HS-27A (cell line): ENCODE results near the gene BID.
"Not testable (repeated sequence)": the region's sequence is repeated elsewhere in the genome, so short reads cannot be mapped to it uniquely, and the experiment has no call there.

ENCODE experiments used
- DNase-seq: peaks from one replicate; pipeline ENCODE4 v3.0.0-alpha.2; 2012; ENCODE audit warnings: low read depth, missing footprints

Gene BID

GRCh38 chr22:17769013-17769715 is 5.1 kb downstream of the BID start:
- no peak for DNase-seq

- DNase-seq, result no peak
Observed at GRCh38 chr22:17767233-17768065, 6.8 kb downstream of the BID start.

- DNase-seq, result not testable (repeated sequence)
Observed at GRCh38 chr22:17764852-17765251, 9.4 kb downstream of the BID start.

DNA sequence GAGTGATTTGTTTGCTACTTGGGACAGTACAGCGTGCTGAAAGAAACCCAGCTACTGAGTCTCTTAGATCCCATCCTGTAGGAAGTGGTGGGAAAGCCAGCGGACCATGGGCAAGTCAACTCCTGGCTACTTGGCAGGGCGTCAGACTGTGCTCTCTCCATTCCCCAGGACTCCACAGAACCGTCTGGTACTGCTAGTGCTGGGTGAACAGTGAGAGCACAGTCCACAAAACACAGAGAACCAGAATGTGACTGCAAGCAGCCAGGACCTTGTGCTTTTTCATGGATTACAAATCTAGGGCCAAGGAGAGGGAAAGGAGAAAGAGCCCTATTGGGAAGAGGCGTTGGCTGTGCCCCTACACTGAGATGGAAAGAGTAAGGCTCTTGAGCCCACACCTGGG is 10.2 kb downstream of the BID start:
- DNase-seq, result no peak

DNA sequence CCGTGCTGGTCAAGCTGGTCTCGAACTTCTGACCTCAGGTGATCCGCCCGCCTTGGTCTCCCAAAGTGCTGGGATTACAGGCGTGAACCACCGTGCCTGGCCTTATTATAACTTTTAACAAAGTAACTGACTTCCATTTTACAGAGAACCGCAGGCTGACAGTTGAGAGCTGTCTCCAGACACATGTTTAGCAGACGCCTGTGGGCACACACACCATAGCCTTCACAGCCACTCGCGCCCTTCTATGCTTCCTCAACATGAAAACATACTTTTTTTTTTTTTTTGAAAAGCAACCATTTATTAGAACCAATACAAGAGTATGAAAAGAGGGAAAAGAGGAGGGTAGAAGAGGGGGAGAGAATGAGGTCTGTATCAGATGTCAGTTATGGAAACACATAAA is 10.8 kb downstream of the BID start:
- not testable (repeated sequence) for DNase-seq

GRCh38 chr22:17761138-17761488 is 13.2 kb downstream of the BID start:
- DNase-seq, result no peak

GRCh38 chr22:17754233-17754925 is 19.9 kb downstream of the BID start:
- no peak for DNase-seq

DNA sequence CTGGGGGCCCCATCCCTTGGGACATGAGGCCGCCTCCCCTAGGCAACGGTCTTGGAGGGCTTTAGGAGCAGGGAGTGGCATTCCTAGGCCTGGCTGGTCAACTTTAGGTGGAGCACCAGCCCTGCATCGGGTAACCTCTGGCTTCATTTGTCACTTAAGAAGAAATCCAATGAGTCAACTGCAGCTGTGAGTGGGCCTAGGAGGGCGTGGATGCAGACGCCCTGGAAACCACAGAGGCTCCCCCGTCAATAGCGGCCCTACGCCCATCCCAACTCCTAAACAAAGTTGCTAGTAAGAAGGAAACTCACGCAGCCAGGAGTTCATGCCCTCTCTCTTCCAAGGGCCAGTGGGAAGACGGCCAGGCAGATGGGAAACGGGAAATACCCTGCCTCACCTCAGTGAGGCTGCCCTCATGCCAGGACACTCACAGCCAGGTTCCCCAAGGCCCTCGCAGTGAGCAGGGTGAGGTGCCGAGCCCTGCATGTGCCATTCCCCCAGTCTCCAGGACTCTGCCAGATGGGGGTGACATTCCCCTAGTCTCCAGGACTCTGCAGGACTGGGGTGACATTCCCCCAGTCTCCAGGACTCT is 20.8 kb downstream of the BID start:
- DNase-seq, result no peak

GRCh38 chr22:17751596-17751995 is 22.7 kb downstream of the BID start:
- DNase-seq, result no peak

DNA sequence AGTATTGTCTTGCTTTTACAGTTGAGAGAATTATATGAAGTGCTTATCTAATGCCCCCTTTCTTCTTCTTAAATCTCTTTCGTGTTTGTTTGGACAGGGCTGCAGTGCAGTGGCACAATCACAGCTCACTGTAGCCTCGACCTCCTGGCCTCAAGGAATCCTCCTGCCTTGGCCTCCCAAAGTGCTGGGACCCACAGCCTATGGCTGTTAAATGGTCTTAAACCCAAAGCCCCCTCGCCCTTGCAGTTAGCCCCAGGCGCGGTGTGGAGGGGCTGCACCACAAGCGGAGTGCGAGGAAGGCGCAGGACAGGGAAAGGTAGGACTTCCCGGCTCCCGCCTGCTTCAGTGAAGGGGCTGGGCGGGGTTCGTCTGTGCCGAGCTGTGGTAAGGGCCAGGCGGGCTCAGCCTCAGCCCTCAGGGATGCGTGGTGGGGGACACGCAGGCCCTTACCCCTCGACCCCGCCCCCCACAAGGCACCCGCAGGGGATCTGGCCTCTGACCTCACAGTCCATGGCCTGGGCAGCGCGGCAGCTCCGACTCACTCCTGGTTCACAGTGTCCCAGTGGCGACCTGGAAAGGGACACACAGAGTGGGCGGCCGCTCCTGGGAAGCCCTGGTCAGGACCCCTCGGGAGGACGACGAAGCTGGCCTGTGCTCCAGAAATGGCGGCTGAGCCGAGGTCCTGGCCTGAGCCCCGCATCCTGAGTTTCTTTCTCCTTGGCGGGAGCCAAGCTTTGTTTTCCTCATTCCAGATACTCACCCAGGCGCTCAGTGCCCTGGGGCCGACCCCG is 24.5 kb downstream of the BID start:
- DNase-seq, result no peak

DNA sequence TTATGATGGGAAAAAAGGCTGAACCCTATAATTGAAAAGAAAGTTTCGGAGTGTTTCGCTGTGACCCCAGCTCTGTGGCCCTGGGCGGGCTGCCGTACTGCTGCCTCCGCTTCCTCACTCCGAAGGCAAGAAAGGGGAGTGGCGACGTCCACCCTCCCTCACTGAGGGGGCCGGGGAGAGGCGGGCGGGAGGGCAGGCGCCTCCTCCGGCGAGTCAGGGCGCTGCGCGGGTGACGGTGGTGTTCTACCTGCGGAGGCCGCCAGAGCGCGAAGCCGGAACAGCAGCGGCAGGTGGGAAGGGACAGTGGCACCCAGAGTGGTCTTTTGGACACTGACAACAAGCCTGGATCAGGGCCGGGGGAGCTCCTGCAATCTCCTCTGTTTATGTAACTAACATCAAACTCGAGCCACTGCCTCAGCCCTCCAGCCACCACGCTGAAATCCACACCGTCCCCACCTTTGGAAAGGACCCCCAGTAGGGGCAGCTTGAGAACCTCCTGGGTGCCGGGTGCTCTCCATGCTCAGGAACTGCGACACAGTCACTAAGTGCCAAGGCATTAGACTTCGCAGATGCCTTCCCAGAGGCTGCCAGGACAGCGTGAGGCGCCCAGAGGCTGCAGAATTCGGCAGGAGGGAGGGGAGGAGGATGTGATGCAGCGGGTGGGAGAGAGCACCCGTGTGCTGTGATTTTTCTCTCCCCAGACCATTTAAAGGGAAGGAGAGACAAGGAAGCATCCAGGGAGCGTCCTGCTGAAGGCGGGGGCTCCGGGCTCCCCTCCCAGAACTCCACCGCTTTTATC is 25.5 kb downstream of the BID start:
- no peak for DNase-seq

DNA sequence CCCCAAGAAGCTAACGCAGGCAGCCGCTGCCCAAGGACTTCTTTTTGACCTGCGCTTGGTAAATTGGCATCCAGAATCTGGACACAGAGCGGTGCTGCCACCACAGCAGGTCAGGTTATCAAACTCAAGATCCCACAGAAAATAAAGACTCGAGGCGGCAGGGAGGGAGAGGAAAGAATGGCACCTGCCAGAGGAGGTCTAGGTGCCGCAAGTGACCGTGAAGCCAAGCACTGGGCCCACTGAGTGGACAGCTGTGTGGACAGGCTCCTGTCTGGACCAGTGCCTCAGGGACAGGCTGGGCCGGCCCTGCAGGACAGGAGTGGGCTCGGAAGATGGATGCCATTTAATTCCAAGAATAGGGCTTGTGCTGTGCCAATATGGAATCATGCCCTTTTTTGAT is 27.4 kb downstream of the BID start:
- no peak for DNase-seq

DNA sequence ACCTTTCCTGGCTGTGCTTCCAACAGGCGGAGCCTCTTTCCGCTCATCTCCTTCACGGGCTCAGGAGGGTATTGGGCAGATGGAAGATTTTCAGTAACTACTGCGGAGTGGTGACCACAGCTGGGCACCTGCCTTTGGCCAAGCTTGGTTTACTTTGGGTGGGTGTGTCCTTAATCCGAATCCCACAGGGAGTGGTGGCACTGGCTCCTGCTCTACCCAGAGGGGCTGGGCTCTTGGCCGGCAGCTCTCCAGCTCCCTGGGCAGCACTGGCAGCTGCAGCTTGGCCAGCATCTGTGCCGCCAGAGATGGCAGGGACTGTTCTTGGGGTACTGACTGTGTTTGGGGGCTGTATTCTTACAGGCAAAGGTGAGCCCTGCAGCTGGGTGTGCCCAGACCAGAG is 29.8 kb downstream of the BID start:
- no peak for DNase-seq

GRCh38 chr22:17743661-17744411 is 30.4 kb downstream of the BID start:
- DNase-seq, result no peak

GRCh38 chr22:17742527-17742902 is 31.8 kb downstream of the BID start:
- no peak for DNase-seq

DNA sequence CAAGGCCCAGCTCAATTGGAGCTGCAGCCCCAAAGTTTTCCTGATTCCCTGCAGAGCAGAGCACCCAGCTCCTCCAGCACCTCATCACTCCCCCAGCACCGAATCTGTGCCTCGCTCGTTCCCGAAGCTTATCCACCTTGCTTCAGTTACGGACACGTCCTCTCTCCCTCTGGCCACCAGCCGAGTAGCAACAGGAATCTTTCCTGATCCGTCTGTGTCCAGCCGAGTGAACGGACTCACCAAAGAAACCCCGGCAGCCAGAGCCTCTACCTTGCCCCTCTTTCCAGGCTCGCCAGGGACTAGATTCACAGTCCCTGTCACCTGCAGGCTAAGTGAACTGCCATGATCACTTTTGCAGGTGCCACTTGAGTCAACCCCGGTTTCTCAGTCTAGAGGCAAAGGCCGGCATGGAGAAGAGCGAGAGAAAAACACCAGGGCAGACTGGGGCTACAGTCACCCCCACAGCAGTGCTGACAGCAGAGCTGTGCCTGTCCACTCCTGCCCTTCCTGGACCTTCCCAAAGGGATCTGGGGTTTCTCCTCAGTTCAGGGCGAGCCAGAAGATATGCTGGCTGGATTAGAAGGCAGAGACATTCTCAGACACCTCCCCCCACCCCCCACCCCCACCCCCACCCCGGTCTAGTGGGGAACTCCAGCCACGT is 32.3 kb downstream of the BID start:
- no peak for DNase-seq

DNA sequence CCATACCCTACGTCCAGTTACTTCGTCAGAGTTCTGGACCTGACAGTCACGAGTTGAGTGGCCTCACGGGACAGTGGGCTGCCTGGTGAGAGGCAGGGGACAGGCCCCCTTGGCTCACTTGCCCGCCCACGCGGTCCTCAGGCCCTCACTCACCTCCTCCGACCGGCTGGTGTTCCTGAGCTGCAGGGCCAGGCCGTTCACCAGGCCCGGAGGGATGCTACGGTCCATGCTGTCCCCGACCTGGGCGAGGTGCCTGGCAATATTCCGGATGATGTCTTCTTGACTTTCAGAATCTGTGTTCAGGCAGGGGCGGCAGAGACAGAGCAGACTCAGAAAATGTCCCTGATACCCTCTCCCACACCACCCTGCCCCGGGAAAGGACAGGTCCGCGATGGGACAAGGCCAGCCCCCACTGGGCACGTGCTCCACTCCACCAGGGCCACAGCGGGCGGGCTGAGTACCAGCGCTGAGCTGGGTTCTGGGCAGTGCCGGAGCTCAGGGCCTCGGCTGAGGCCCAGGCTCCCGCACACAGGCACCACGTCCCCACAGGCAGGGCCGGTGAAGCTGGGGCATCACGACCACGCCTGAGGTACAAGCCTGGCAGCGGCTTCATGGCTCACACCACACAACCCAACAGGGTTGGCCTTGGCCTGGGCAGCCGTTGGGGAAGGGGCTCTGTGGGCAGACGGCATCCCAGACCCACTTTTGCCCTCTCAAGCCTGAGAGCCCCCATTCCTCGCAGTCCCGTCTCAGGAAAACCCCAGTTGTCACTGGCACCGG is 34.9 kb downstream of the BID start:
- no peak for DNase-seq

- DNase-seq, result no peak
Observed at GRCh38 chr22:17738386-17739128, 35.7 kb downstream of the BID start.
